ENCODE results near the gene KIAA1549. TPM values are rescaled to one million over a fixed set of nuclear protein-coding genes. Genes with fewer than 3 reads are reported as not detected.

KIAA1549 gene
- total and polyA plus RNA-seq, 2 donors (not counting 1 experiment from before 2014, with no cell fraction given) = under 0.01 to 0.52 TPM

GRCh38 chr7:138924501-138925225 is 56.5 kb downstream of the KIAA1549 start:
- no peak for TF ChIP-seq CTCF (IDR thresholded peaks at IDR 0.05)
- no peak for TF ChIP-seq EZH2 (IDR thresholded peaks at IDR 0.05; ENCODE audit: borderline replicate concordance, insufficient read depth, low read depth, low read length, poor library complexity, severe bottlenecking)
- Mint-ChIP-seq H3K9me3 (ENCODE audit: insufficient read depth) (no peaks in the 10 kb centered on the region), H3K27me3 (no peaks in the 10 kb centered on the region), H3K4me1 (no peaks in the 10 kb centered on the region), H3K27ac (no peak overlapping the region), H3K4me3 (no peak overlapping the region)
- Histone ChIP-seq H3K4me1 (ENCODE audit: control insufficient read depth in 2 of 2, insufficient read depth in 2 of 2, low read length in 2 of 2) (no peaks in the 10 kb centered on the region), H3K36me3 (replicated peaks in 1 of 2; ENCODE audit: control extremely low read depth in 1 of 2, control insufficient read depth in 1 of 2, extremely low read depth in 1 of 2, insufficient read depth in 2 of 2, low read length in 1 of 2) (no peaks in the 10 kb centered on the region), H3K4me3 (ENCODE audit: control extremely low read depth in 1 of 5, extremely low read depth in 1 of 5, insufficient read depth in 1 of 5, low read depth in 2 of 5, low read length in 4 of 5) (no peak overlapping the region), H3K9me3 (ENCODE audit: control extremely low read depth in 1 of 3, control insufficient read depth in 2 of 3, insufficient read depth in 1 of 3, low read length in 2 of 3) (no peaks in the 10 kb centered on the region), H3K79me2 (ENCODE audit: control insufficient read depth, insufficient read depth, low read length) (no peaks in the 10 kb centered on the region), H3K27me3 (replicated peaks in 1 of 4; ENCODE audit: control extremely low read depth in 1 of 4, control insufficient read depth in 3 of 4, insufficient read depth in 4 of 4, low read length in 3 of 4) (no peaks in the 10 kb centered on the region), H3K27ac (ENCODE audit: low read length in 2 of 2) (no peak overlapping the region), H4K20me1 (ENCODE audit: control insufficient read depth, insufficient read depth, low read length, poor library complexity, severe bottlenecking) (no peaks in the 10 kb centered on the region), H3K9ac (ENCODE audit: low read length) (no peak overlapping the region), H2AFZ (ENCODE audit: insufficient read depth, low read depth, low read length, poor library complexity, severe bottlenecking) (no peak overlapping the region), H3K4me2 (replicated peaks; ENCODE audit: low read depth, low read length, poor library complexity, severe bottlenecking) (no peak overlapping the region)
- ATAC-seq (ENCODE audit: low read depth) = no peak
- no peak for DNase-seq
- ChIA-PET POLR2A (interaction anchor here (0.6 kb wide), 1 partner anchor 61 kb away, joined by 4 read pairs; no protein-coding TSS in a partner anchor), CTCF (no interaction called here)
- WGBS (ENCODE audit: insufficient coverage) = 92% methylated on average over 17 of the region's 17 CpGs
- intact Hi-C loops (cut with micrococcal nuclease) = no loop called here

GRCh38 chr7:138921277-138921676 is 59.9 kb downstream of the KIAA1549 start:
- Mint-ChIP-seq H3K27ac (no peak overlapping the region), H3K9me3 (ENCODE audit: insufficient read depth) (no peaks in the 10 kb centered on the region), H3K4me1 (no peaks in the 10 kb centered on the region), H3K27me3 (no peaks in the 10 kb centered on the region), H3K4me3 (no peak overlapping the region)
- Histone ChIP-seq H2AFZ (ENCODE audit: insufficient read depth, low read depth, low read length, poor library complexity, severe bottlenecking) (no peak overlapping the region), H3K9me3 (ENCODE audit: control extremely low read depth in 1 of 3, control insufficient read depth in 2 of 3, insufficient read depth in 1 of 3, low read length in 2 of 3) (no peaks in the 10 kb centered on the region), H3K4me3 (ENCODE audit: control extremely low read depth in 1 of 5, extremely low read depth in 1 of 5, insufficient read depth in 1 of 5, low read depth in 2 of 5, low read length in 4 of 5) (no peak overlapping the region), H3K27me3 (replicated peaks in 1 of 4; ENCODE audit: control extremely low read depth in 1 of 4, control insufficient read depth in 3 of 4, insufficient read depth in 4 of 4, low read length in 3 of 4) (no peaks in the 10 kb centered on the region), H3K79me2 (ENCODE audit: control insufficient read depth, insufficient read depth, low read length) (no peaks in the 10 kb centered on the region), H4K20me1 (ENCODE audit: control insufficient read depth, insufficient read depth, low read length, poor library complexity, severe bottlenecking) (no peaks in the 10 kb centered on the region), H3K27ac (ENCODE audit: low read length in 2 of 2) (no peak overlapping the region), H3K36me3 (replicated peaks in 1 of 2; ENCODE audit: control extremely low read depth in 1 of 2, control insufficient read depth in 1 of 2, extremely low read depth in 1 of 2, insufficient read depth in 2 of 2, low read length in 1 of 2) (no peaks in the 10 kb centered on the region), H3K4me2 (replicated peaks; ENCODE audit: low read depth, low read length, poor library complexity, severe bottlenecking) (no peak overlapping the region), H3K9ac (ENCODE audit: low read length) (no peak overlapping the region), H3K4me1 (ENCODE audit: control insufficient read depth in 2 of 2, insufficient read depth in 2 of 2, low read length in 2 of 2) (no peaks in the 10 kb centered on the region)
- CTCF ChIA-PET = no interaction called here
- POLR2A ChIA-PET = no interaction called here
- intact Hi-C loops (cut with micrococcal nuclease) = no loop called here
- ATAC-seq (ENCODE audit: low read depth) = no peak
- DNase-seq = no peak
- WGBS (ENCODE audit: insufficient coverage) = 96% methylated on average over 6 of the region's 11 CpGs
- TF ChIP-seq CTCF (IDR thresholded peaks at IDR 0.05) = no peak
- TF ChIP-seq EZH2 (IDR thresholded peaks at IDR 0.05; ENCODE audit: borderline replicate concordance, insufficient read depth, low read depth, low read length, poor library complexity, severe bottlenecking) = no peak

Data from B cell (primary cell).